ENCODE results near the gene RASGRP3.

GRCh38 chr2:33488715-33489540, 12.5 kb downstream of the RASGRP3 start:
- TF ChIP-seq CTCF (IDR thresholded peaks at IDR 0.05; ENCODE audit: low read length) (no peak), EZH2 (optimal IDR thresholded peaks at IDR 0.05; ENCODE audit: low read depth, low read length) (no peak)
